ENCODE measurements around the gene UBE2I. TPM values are rescaled to one million over a fixed set of nuclear protein-coding genes. Genes with fewer than 3 reads are reported as not detected.

UBE2I gene
- total and polyA plus RNA-seq, 9 donors: 30.0 to 114 (median 106) TPM

DNA sequence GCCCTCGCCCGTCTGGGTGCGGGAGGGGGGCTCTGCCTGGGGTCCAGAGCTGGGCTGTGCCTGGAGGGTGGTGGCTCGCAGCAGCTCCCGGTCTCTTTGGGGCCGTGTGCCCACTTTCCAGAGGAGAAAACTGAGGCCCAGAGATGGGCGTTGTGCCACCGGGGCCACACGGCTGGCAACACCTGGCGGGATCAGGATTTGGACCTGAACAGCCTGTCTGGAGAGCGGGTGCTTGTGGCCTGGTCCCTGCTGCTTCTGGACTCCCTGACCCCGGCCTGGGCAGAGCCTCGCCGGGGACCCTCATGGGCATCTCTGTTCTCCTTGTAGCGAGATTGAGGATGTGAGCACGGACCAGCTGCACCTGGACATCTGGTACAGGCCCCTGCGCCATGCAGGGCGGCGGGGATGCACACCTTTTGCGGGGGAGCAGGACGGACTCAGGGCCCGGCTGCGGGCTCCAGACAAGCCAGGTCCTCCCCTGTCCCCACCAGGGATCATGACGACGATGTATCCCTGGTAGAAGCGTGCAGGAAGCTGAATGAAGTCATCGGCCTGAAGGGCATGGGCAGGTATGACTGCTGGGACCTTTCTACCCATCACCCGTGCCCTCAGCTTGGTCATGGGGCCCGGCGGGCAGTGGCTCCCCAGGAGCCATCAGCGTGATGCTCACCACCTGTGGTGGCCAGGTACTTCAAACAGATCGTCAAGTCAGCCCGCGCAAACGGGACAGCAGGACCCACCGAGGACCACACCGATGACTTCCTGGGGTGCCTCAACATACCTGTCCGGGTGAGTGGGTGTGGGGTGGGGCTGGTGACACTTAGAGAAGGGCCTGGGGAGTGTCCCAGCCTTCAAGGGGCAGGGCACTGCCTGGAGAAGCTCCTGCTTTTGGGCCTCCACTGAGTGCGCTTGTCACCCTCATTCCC, 32.3 kb downstream of the UBE2I start:
- 85% methylated on average over 37 of the region's 39 CpGs for WGBS (ENCODE audit: insufficient coverage)

GRCh38 chr16:1342526-1343427, 33.3 kb downstream of the UBE2I start:
- H3K27ac ChIP-seq (ENCODE audit: low read length): no peak overlapping the region
- peaks cover 5% of the 10 kb centered on the region for H3K36me3 ChIP-seq (ENCODE audit: control insufficient read depth, insufficient read depth, low read length)
- H3K9me3 ChIP-seq (replicated peaks; ENCODE audit: control insufficient read depth, low read depth, low read length): no peaks in the 10 kb centered on the region
- H3K4me3 ChIP-seq (ENCODE audit: low read length): no peak overlapping the region
- WGBS (ENCODE audit: insufficient coverage): 7% methylated on average over 35 of the region's 49 CpGs
- DNase-seq: peak; percentile 70
- H3K4me1 ChIP-seq (ENCODE audit: control insufficient read depth, insufficient read depth, low read length): peaks cover 9% of the 10 kb centered on the region
- peaks cover 6% of the 10 kb centered on the region for H3K27me3 ChIP-seq (ENCODE audit: control insufficient read depth, insufficient read depth, low read length)

More for the DNA sequence above, 32.3 kb downstream of the UBE2I start:
- no peak overlapping the region for H3K27ac ChIP-seq (ENCODE audit: low read length)
- no peak for DNase-seq
- no peak overlapping the region for H3K4me3 ChIP-seq (ENCODE audit: low read length)
- no peaks in the 10 kb centered on the region for H3K9me3 ChIP-seq (replicated peaks; ENCODE audit: control insufficient read depth, low read depth, low read length)
- H3K27me3 ChIP-seq (ENCODE audit: control insufficient read depth, insufficient read depth, low read length): peaks cover 12% of the 10 kb centered on the region
- H3K36me3 ChIP-seq (ENCODE audit: control insufficient read depth, insufficient read depth, low read length): no peaks in the 10 kb centered on the region
- peaks cover 9% of the 10 kb centered on the region for H3K4me1 ChIP-seq (ENCODE audit: control insufficient read depth, insufficient read depth, low read length)

GRCh38 chr16:1343428-1344242, 34.2 kb downstream of the UBE2I start:
- Histone ChIP-seq H3K4me3 (ENCODE audit: low read length) (no peak overlapping the region), H3K4me1 (ENCODE audit: control insufficient read depth, insufficient read depth, low read length) (peaks cover 9% of the 10 kb centered on the region), H3K9me3 (replicated peaks; ENCODE audit: control insufficient read depth, low read depth, low read length) (no peaks in the 10 kb centered on the region), H3K36me3 (ENCODE audit: control insufficient read depth, insufficient read depth, low read length) (peaks cover 14% of the 10 kb centered on the region), H3K27ac (ENCODE audit: low read length) (no peak overlapping the region), H3K27me3 (ENCODE audit: control insufficient read depth, insufficient read depth, low read length) (peaks cover 2% of the 10 kb centered on the region)
- 58% methylated on average over 44 of the region's 44 CpGs for WGBS (ENCODE audit: insufficient coverage)
- DNase-seq: no peak

DNA sequence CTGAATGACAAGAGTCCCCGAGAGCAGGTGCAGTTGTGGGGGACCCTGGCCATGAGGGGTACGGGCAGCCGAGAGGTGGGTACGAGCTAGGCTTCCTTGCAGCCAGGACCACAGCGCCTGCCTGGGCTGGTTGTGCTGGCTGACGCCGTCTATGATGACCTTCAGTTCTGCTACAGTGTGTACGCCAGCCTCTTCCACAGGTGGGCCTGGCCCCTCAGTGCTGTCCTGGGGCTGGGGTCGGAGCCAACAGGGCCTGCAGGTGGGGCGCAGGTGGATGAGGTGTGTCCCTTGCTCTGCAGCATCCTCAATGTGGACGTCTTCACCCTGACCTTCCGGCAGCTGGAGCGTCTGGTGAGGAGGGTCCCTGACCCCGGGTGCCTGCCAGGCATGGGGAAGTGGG, 35.1 kb downstream of the UBE2I start:
- WGBS (ENCODE audit: insufficient coverage): 83% methylated on average over 11 of the region's 14 CpGs
- Histone ChIP-seq H3K36me3 (ENCODE audit: control insufficient read depth, insufficient read depth, low read length) (peaks cover 23% of the 10 kb centered on the region), H3K9me3 (replicated peaks; ENCODE audit: control insufficient read depth, low read depth, low read length) (no peaks in the 10 kb centered on the region), H3K27ac (ENCODE audit: low read length) (no peak overlapping the region), H3K27me3 (ENCODE audit: control insufficient read depth, insufficient read depth, low read length) (no peaks in the 10 kb centered on the region), H3K4me1 (ENCODE audit: control insufficient read depth, insufficient read depth, low read length) (peaks cover 9% of the 10 kb centered on the region), H3K4me3 (ENCODE audit: low read length) (no peak overlapping the region)
- DNase-seq: no peak

- Histone ChIP-seq H3K27me3 (ENCODE audit: control insufficient read depth, insufficient read depth, low read length) (no peaks in the 10 kb centered on the region), H3K4me1 (ENCODE audit: control insufficient read depth, insufficient read depth, low read length) (peaks cover 9% of the 10 kb centered on the region), H3K36me3 (ENCODE audit: control insufficient read depth, insufficient read depth, low read length) (peaks cover 29% of the 10 kb centered on the region), H3K27ac (ENCODE audit: low read length) (no peak overlapping the region), H3K9me3 (replicated peaks; ENCODE audit: control insufficient read depth, low read depth, low read length) (no peaks in the 10 kb centered on the region), H3K4me3 (ENCODE audit: low read length) (no peak overlapping the region)
- 53% methylated on average over 6 of the region's 11 CpGs for WGBS (ENCODE audit: insufficient coverage)
- no peak for DNase-seq
Measured at GRCh38 chr16:1345087-1345486, 35.7 kb downstream of the UBE2I start.

DNA sequence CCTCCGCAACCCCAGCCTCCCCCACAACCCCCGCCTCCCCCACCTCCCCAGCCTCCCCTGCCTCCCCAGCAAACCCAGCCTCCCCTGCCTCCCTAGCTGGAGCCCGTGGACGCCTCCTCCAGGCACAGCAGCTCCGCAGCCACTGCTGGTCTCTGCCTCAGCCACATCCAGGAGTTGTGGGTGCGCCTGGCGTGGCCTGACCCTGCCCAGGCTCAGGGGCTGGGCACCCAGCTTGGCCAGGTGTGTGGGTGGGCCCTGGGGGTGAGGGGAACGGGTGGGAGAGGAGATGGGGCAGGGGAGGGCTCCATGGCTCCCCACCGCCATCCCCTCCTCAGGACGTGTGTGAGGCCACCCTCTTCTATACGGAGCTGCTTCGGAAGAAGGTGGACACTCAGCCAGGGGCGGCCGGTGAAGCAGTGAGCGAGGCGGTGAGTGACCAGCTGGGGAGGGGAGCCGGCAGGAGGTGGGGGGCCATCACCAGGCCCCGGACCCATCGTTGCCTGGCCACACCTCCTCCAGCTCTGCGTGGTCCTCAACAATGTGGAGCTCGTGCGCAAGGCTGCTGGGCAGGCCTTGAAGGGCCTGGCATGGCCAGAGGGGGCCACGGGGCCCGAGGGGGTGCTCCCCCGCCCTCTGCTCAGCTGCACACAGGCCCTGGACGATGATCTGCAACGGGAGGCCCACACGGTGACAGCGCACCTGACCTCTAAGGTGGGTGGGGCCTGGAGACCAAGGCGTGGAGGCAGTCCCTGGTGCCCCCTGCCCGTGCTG, 36.4 kb downstream of the UBE2I start:
- WGBS (ENCODE audit: insufficient coverage): 73% methylated on average over 24 of the region's 31 CpGs
- H3K4me1 ChIP-seq (ENCODE audit: control insufficient read depth, insufficient read depth, low read length): peaks cover 17% of the 10 kb centered on the region

DNA sequence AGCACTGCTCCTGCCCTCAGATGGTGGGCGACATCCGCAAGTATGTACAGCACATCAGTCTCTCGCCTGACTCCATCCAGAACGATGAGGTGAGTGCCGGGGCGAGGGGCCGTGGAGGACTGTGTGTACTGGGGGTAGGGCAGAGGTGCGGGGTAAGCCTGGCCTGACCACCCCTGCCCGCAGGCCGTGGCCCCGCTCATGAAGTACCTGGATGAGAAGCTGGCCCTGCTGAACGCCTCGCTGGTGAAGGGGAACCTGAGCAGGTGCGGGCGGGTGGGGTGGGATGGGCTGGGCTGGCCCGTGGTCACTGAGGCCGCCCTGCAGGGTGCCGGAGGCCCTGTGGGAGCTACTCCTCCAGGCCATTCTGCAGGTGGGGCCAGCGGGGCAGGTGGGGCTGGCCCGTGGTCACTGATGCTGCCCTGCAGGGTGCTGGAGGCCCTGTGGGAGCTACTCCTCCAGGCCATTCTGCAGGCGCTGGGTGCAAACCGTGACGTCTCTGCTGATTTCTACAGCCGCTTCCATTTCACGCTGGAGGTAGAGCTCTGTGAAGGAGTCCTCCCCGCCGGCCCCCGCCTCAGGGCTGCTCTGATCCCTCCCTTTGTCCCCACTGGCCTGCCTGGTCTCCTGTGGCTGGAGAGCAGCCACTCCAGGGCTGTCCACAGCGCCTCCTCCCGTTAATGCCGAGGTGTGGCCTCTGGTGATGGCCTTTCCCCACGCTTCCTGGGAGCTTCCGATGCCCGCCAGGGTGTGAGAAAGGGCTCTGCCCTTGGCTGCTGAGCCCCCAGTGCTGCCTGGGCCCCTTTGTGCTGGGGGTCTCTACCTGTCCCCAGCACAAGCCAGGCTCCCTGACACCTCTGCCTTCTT, 37.2 kb downstream of the UBE2I start:
- WGBS (ENCODE audit: insufficient coverage): 72% methylated on average over 29 of the region's 34 CpGs
- DNase-seq: no peak
- H3K4me3 ChIP-seq (ENCODE audit: low read length): no peak overlapping the region
- no peaks in the 10 kb centered on the region for H3K27me3 ChIP-seq (ENCODE audit: control insufficient read depth, insufficient read depth, low read length)
- no peaks in the 10 kb centered on the region for H3K9me3 ChIP-seq (replicated peaks; ENCODE audit: control insufficient read depth, low read depth, low read length)
- no peak overlapping the region for H3K27ac ChIP-seq (ENCODE audit: low read length)
- H3K36me3 ChIP-seq (ENCODE audit: control insufficient read depth, insufficient read depth, low read length): peaks cover 34% of the 10 kb centered on the region
- peaks cover 20% of the 10 kb centered on the region for H3K4me1 ChIP-seq (ENCODE audit: control insufficient read depth, insufficient read depth, low read length)

More for the DNA sequence above, 36.4 kb downstream of the UBE2I start:
- H3K9me3 ChIP-seq (replicated peaks; ENCODE audit: control insufficient read depth, low read depth, low read length): no peaks in the 10 kb centered on the region
- no peak overlapping the region for H3K27ac ChIP-seq (ENCODE audit: low read length)
- H3K27me3 ChIP-seq (ENCODE audit: control insufficient read depth, insufficient read depth, low read length): no peaks in the 10 kb centered on the region
- no peak overlapping the region for H3K4me3 ChIP-seq (ENCODE audit: low read length)
- H3K36me3 ChIP-seq (ENCODE audit: control insufficient read depth, insufficient read depth, low read length): peaks cover 34% of the 10 kb centered on the region
- DNase-seq: no peak

DNA sequence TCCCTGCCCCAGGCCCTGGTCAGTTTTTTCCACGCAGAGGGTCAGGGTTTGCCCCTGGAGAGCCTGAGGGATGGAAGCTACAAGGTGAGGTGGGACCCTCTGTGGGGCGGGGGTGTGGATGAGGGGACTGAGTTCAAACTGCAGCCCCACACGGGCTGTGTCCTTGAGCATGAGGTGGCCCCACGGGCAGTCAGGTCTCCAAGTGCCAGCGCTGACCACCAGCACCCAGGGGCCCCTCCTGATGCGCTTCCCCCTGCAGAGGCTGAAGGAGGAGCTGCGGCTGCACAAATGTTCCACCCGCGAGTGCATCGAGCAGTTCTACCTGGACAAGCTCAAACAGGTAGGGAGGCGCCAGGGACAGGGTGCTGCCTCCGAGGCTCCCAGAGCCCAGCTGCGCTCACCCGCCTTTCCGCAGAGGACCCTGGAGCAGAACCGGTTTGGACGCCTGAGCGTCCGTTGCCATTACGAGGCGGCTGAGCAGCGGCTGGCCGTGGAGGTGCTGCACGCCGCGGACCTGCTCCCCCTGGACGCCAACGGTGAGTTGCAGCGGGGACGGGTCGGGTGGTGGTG, 37.9 kb downstream of the UBE2I start:
- WGBS (ENCODE audit: insufficient coverage): 85% methylated on average over 20 of the region's 31 CpGs
- H3K4me3 ChIP-seq (ENCODE audit: low read length): no peak overlapping the region

More for the DNA sequence above, 37.9 kb downstream of the UBE2I start:
- no peak overlapping the region for H3K27ac ChIP-seq (ENCODE audit: low read length)
- no peaks in the 10 kb centered on the region for H3K9me3 ChIP-seq (replicated peaks; ENCODE audit: control insufficient read depth, low read depth, low read length)
- no peak for DNase-seq
- peaks cover 34% of the 10 kb centered on the region for H3K36me3 ChIP-seq (ENCODE audit: control insufficient read depth, insufficient read depth, low read length)
- H3K4me1 ChIP-seq (ENCODE audit: control insufficient read depth, insufficient read depth, low read length): peaks cover 19% of the 10 kb centered on the region
- H3K27me3 ChIP-seq (ENCODE audit: control insufficient read depth, insufficient read depth, low read length): no peaks in the 10 kb centered on the region
